HG03354 (cell line): ENCODE results near the gene CNOT1.

Experiments
- ATAC-seq: cut with Tn5 transposase; IDR thresholded peaks from one replicate; pipeline ENCODE4 v1.9.1; 2021; ENCODE audit warnings: mild to moderate bottlenecking; ENCODE audit not compliant: unreplicated experiment, poor library complexity, severe bottlenecking

CNOT1 gene

DNA sequence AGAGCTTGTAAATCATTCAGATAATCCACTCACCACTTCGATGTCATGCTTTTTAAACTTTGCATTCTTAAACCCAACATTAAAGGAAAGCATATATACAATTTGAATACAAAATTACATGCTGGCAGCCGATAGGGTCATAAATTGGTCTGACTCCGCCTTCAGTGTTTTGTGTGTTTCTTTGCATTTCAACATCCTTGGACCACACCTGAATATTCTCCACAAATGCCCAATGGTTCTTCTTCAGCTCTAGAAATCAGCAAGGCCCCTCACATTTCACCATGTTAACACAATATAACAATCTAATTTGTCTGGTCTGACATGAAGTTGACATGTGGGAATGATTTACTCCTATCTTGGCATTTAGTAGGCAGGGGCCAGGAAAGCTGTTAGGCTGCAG is 97.2 kb downstream of the CNOT1 start:
- no peak for ATAC-seq

DNA sequence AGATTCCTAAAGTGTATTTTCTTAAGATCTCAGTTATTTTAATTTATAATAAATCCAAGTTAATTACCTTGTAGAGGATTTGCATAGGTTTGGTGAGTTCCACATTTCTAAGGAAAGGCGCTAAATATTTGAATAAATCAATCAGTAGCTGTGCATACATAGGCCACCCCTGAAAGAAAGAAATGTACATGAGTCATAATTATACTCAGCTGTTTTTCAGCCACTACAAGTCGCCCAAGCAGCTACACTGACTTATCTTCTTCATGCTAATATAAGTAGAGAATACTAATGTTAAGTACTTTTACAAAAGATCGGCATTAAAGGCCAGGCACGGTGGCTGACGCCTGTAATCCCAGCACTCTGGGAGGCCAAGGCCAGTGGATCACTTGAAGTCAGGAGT is 99.4 kb downstream of the CNOT1 start:
- no peak for ATAC-seq

DNA sequence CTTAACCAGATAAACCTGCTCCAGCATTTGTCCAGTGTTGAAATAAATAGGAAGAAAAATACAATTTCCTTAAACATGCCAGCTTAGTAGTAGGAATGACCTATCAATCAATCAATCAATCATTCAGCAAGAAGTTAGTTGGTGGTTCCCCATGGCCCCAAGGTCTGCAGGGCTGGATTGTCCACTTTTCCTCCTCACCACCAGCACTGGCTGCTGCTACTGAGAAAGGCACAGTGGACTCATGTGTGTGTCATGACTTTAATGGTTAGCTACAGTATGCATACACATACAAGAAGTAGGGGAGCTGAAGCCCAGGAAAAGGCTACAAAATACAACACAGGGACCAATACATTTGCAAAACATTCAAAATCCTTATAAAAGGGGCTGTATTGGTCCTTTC is 109.9 kb downstream of the CNOT1 start:
- no peak for ATAC-seq

DNA sequence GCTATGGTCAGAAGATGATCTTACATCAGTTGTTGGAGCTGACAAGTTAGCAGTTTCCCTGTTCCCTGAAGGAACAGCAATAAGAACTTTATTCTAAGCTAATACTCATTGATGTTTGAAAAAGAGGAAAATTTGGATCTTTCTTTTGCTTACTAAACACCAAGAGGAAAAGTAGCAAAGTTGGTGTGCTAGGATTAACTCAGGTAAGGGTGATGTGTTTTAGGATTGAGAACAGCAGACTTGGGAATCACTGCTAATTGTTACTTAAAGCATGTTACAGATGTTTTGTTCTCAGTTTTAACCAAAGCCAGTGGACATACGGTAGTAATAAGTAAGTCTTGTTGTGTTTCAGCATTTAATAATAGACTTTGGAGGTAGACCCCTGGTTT is 110.7 kb downstream of the CNOT1 start:
- no peak for ATAC-seq

DNA sequence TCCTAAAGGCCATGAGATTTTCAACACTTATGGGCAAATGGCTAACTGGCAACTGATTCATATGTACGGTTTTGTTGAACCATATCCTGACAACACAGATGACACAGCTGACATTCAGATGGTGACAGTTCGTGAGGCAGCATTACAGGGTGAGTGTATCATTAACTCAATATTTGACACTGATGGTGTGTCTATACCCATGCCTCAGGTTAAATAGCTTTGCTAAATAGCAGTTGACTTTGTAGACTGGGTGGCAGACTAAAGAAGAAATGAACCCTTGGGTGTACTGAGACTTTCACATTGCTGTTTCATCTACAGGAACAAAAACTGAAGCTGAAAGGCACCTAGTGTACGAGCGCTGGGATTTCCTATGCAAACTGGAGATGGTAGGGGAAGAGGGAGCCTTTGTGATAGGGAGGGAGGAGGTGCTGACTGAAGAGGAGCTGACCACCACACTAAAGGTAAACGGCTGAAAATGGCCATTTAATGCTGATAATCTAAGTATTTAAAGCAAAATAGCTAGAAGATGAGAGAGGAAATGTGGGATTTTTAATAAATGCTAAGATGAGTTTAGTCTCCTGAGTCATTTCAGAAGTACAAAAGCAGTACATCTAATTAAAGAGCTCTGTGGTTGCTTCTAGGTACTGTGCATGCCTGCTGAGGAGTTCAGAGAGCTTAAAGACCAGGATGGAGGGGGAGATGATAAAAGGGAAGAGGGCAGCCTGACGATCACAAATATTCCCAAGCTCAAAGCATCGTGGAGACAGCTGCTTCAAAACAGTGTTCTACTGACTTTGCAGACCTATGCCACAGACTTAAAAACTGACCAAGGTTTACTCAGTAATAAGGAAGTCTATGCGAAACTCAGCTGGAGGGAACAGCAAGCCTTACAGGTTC is 111.3 kb downstream of the CNOT1 start:
- ATAC-seq, result peak; percentile 30

DNA sequence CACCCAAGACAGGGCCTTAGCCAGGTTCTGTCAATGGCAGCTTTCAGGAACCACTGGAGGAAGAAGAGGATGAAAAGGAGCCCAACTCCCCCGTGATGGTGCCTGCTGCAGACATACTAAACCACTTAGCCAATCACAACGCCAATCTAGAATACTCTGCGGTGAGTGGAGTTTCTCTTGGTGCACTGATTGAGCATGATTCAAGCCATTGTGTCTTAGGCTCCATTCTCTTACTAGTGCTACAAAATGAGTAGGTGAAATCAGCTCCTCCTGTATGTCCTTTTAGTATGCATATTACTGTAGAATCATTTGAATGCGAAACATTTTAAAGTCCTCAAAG is 112.9 kb downstream of the CNOT1 start:
- ATAC-seq, result no peak

DNA sequence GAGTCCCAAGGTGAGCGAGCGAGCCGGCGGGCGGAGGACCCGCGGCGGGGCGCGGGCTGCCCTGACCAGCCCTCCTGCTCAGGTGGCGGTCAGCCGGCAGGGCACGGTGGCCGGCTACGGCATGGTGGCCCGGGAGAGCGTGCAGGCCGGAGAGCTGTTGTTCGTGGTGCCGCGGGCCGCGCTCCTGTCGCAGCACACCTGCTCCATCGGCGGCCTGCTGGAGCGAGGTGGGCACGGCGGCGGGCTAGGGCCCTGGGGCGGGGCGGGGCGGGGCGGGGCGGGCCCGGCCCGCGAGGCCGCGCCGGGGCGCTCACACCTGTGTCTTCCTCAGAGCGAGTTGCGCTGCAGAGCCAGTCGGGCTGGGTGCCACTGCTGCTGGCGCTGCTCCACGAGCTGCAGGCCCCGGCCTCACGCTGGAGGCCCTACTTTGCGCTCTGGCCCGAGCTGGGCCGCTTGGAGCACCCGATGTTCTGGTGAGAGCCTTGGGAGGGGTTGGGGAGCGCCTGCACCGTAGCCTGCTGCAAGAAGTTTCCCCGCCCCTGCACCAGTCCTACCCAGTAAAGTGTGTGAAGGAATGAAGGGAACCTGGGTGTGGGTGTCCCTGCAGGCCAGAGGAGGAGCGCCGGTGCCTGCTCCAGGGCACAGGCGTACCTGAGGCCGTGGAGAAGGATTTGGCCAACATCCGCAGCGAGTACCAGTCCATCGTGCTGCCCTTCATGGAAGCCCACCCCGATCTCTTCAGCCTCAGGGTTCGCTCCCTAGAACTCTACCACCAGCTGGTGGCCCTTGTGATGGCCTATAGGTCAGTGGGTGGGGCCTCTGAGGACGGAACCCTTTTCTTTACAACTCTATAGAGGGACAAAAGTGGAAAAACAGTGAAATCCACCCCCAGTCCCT is 113.5 kb downstream of the CNOT1 start:
- peak; percentile 58 for ATAC-seq

DNA sequence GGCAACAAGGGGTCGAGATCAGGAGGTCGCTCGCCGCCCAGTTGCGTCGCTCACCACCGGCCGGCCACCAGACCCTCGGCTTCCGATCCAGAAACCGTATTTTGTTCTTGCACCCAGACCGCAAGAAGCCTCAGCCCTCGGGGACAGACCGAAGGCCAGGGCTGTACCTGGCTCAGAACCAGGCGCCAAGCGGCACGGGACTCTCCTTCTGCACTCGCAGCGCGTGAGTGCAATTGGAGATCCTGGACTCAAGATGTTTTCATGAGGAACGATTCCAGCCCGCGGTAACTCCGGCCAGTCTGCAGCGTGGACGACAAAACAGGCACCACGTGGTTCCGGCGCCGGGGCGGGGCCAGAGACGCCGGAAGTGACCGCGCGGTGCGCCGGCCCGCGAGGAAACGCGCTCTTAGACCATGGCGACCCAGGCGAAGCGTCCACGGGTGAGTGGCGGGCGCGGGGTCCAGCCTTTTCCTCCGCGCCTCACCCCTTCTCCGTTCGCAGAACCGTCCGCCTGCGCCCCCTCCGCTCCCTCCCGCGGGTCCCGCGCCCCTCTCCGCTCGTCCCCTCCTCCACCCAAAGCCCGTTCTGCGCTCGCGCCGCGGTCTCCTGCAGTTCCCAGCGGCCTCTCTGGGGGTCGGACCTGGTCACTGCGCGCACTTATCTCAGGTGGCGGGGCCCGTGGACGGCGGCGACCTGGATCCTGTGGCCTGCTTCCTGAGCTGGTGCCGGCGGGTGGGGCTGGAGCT is 114.3 kb downstream of the CNOT1 start, which contains the start of gene SETD6:
TSS of gene SETD6 (plus strand) at position 393 of the 746 bp plus-strand sequence. CDS start at position 414, 21 bp downstream.
- ATAC-seq, result peak; percentile 81

DNA sequence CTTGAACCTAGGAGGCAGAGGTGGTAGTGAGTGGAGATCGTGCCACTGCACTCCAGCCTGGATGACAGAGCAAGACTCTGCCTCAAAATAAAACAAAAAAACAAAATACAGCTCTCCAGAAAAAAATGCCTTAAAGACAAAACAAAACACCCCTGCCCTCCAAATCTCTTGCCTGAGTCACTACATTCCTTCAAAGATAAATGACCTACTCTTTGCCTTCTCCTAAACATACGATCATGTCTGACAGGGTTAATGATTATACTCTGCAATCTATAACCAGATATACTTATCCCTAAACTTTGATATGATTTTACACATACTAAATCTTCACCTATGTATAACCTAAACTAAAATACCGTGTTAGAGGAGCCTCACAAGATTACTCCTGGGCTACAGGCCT is 115.8 kb downstream of the CNOT1 start:
- no peak for ATAC-seq

DNA sequence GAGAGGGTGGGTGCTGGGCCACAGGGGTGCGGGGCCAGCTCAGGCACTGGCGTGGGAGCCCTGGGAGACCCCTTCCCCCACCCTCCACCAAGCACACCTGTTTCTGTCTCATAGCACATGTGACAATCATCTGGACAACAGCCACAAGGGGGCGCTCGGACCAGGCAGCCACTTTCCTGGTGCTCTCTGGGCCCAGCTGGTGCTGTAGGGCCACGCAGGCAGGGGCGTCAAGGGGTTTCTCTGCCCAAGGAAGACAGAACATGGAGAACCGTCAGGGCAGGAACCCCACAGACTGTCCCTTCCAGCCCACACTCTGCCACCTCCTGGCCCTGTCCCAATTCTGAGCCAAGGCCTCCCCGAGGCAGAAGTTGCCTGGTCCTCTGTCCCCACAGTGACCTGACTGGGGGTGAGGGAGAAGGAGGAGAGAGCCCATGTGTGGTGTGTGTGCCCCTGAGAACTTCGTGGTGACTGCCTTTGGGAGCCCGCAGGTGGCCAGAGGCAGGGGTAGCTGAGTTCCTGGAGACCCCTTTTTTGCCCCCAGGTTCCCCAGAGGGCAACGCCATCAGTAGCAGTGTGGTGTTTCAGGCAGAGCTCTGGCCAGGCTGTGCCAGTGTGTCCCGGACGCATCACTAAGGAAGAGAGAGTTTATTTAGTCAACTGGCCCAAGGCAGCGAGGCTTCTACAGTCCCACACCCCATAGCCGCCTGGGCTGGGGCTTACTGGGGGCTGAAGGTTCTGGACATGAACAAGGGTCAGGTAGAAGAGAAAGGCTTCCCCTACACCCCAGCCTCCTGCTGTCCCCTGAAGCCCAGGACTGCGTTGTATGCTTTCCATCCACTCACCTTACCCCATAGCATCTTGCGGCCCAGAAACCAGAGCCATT is 117.5 kb downstream of the CNOT1 start:
- ATAC-seq, result peak; percentile 38

DNA sequence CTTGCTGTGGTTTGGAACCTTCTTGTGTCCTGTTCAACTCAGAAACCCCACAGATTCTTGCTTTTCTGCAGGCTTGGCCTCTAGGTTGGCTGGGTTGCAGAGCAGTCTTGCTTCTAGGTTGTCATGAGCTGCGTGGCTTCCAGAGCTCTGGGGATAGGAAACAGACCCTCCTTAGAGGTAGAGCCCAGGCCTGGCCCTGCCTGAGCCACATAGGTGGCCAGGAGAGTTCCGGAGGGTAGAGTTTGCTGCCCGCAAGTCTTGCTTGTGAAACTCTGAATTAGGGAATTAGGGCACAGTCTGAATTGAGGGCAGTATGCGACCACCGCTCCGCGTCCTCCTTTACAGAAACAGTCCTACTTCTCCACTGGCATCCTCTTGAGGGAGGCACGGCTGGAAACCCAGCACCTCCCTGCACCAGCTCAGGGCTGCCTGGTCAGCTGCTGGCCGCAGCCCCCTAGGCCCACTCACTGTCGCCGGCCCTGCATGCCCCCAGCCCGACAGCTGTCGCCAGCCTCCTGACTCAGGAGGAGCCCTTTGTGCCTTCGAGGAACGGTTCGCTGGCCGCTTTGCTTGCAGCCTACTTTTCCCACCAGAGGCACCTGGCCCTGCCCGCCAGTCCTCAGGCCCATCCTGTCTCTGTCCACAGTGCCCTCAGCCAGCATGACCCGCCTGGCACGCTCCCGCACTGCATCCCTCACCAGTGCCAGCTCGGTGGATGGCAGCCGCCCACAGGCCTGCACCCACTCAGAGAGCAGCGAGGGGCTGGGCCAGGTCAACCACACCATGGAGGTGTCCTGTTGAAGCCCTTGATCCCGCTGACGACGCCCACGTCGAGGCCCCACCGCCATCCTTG is 118.6 kb downstream of the CNOT1 start:
- ATAC-seq, result no peak

DNA sequence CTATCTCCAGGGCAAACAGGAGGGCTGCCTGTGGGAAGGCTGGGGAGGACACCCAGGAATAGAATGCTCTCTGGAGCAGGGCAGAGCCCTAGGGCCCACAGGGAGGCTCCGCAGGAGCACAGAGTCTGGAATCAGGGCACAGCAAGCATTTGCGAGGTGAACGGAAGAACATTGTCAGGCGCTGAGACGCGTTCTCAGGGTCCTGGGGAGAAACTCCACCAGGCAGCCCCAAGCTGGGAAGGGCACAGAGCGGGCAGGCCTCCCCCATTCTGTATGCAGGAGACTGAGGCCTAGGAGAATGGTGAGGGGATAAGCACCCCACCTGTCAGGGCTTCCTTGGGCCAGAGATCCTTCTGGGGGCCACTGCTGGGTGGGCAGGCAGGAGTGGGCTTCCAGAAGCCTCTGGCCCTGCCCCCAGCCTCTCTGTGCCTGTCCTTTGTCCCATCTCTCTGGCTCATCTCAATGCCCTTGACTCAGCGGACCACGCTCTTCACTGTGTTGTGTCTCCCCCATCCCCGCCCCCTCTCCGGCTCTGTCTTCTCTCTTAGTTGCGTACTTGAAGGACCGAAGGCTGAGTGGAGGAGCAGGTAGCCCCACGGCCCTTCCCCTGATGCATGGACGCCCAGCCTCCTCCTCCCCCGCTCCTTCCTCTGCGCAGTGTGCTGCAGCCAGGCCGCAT is 119.4 kb downstream of the CNOT1 start:
- no peak for ATAC-seq

DNA sequence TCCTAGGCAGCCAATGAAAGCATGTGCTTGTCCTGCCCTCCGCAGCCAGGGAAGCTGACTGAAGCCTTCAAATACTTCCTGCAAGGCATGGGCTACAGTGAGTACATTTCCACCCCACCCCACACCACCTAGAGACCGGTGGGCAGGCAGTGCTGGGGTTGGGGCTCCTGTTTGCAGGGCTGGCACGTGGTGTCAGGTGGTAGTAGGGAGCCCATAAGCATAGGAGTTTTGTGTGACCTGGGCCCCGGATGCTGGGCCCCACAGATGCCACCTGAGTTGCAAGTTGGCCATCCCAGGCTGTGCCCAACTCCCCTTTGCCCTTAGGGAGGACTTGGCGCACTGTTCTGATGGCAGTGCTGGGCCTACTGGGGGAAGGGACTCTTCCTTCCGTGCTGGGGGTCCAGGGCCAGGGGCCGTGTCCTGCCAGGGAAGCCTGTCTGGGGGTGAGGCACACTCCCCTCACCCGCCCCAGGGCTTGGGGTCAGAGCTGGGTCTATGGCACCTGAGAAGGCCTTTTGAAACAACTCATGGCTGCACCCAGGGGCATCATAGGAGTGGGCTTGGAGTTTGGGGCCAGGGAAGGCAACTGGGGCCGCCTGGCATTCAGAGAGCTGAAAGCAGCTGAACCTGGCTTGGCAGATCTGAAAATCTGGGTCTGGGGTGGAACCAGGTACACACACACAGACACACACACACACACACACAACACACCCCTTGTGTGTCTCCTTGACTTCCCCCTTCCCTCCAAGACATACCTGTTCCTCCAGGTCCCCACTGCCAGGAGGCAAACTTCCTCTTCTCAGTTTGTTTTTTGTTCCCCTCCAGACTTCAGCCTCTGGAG is 120.2 kb downstream of the CNOT1 start:
- ATAC-seq, result no peak

DNA sequence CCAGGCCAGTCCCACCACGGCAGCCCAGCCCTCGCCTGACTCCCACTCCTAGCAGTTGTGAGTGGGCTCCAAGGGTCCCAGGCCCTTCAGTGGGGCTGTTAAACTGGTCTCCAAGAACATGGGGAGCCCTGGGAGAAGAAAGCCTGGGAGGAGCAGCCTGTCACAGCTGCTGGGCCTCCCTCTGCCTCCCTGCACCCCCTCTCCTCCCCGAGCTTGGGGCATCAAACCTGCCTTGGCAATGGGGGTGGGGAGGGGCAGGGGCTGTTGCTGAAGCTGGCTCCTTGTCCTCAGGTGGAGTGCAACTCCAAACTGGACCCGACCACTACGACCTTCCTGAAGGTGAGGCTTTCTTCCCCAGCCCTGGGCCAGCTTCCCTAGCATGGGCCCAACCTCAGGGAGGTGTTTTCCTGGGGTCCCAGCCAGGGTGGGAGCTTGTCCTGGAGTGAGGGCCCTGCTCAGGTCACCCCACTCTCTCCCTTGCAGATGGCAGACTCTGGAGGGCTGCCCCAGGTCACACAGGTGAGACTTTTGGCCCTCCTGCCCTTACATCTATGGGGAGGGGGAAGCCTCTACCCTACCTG is 120.9 kb downstream of the CNOT1 start:
- no peak for ATAC-seq

DNA sequence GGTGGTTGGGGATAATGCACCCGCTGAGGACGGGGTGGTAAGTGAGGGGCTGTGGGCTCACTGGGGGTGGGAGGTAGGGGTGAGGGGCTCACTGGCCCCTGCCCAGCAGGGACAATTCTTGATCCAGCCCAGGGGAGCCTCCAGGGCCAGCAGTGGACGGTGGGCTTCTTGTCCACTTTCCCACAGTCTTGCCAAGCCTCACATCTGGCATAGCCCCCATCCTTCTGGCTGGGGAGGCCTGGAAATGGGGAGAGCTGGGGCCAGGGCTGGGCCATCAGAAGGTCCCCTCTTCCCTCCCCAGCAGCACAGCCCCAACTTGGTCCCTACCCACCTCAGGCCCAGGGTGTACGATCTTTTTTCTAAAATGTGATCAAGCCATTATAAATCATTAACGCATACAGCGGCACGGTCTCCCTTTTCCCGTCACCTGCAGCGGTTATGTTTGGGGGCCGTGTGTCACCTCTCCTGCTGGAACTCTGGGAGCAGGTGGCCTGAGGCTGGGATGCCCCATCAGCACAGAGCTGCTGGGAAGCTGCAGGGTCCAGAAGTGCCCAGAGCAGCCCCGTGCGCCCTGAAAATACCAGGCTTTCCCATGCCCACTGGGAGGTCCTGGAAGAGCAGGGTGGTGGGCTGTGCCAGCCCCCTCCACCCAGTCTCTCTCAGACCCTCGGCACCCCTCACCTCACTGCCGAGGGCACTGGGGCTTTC is 121.5 kb downstream of the CNOT1 start:
- no peak for ATAC-seq
